Natural killer cell (primary cell): ENCODE data around the gene ZNF765. TPM values are rescaled to one million over a fixed set of nuclear protein-coding genes. Genes with fewer than 3 reads are reported as not detected.

Experiments
- total RNA-seq, 4 donors: library from RNA; stranded (reverse); fragments of 120-200 nt in 1 of 4; gene quantifications; one replicate each; pipeline versions ENCODE4 v1.2.3 to v1.2.4, GENCODE V29; 2013 to 2022

The ZNF765 gene
- total RNA-seq, 3 donors from 2014 or later (not counting 1 experiment from before 2014, with no cell fraction given), result 8.5 to 16.4 (median 11.8) TPM

Other genes starting within 250 kb of the ZNF765 start
- 1 to 10 TPM; 5.8 to 10.0 (median 9.2) TPM for gene ZNF347, start 236.1 kb upstream of the ZNF765 start, total RNA-seq
- 1 to 10 TPM; 3.4 to 5.3 (median 4.9) TPM for gene ZNF665, start 201.8 kb upstream of the ZNF765 start, total RNA-seq
- gene ZNF677, start 140.3 kb upstream of the ZNF765 start, total RNA-seq, result 10 to 100 TPM; 16.4 to 19.8 (median 18.4) TPM
- not detected for gene VN1R2, start 136.9 kb upstream of the ZNF765 start, total RNA-seq
- gene VN1R4, start 127.4 kb upstream of the ZNF765 start, total RNA-seq, result not detected
- gene ZNF845, start 61.4 kb upstream of the ZNF765 start, total RNA-seq, result 10 to 100 TPM in 1 of 3 donors, 1 to 10 TPM in 2; 8.7 to 13.2 (median 9.0) TPM
- gene ZNF525, start 29.4 kb upstream of the ZNF765 start, total RNA-seq, result 10 to 100 TPM; 20.7 to 27.0 (median 21.8) TPM
- 1 to 10 TPM; 6.8 to 8.9 (median 8.5) TPM for gene ZNF761, start 36.8 kb downstream of the ZNF765 start, total RNA-seq
- 1 to 10 TPM; 2.5 to 5.0 (median 3.1) TPM for gene ZNF813, start 72.6 kb downstream of the ZNF765 start, total RNA-seq
- gene ZNF331, start 143.0 kb downstream of the ZNF765 start, total RNA-seq, result 100 to 1,000 TPM; 153 to 245 (median 204) TPM
- not detected for gene DPRX, start 236.8 kb downstream of the ZNF765 start, total RNA-seq